8988T (cell line): ENCODE data around the gene CD248.

Experiments
- DNase-seq: peaks from one replicate; pipeline ENCODE4 v3.0.0; 2011

The CD248 gene

GRCh38 chr11:66340596-66341501 lies 24.0 kb upstream of the CD248 start:
- DNase-seq: peak; percentile 55

DNA sequence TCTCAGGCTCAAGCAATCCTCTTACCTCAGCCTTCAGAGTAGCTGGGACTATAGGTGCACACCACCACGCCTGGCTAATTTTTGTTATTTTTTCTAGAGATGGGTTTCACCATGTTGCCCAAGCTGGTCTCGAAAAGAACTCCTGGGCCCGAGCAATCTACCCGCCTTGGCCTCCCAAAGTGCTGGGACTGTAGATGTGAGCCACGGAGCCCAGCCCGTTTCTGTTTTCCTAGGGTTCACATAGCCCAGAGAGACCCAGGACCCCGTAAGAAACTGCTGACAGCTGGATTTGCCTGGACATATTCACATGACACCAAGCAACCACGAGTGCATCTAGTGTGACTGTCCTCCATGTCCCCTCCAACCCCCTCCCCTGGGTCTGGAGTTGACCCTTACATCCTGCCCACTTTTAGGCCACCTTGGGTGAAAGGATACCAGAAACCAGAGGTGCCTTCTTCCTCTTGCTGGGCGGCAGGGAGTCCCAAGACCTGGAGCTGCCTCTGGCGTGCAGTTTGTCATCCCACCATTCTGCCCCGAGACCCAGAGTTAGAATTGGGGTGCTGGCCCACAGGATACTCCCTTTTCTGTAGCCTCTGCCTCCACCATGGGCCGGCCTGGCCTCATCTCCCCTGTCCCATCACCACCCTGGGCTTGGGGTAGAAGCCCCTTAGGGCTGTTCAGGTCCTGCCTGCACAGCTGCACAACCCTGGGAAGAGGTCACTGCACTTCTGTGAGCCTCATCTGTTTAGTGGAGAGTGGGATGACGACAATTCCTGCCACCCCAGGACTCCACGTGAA lies 23.0 kb upstream of the CD248 start:
- DNase-seq: peak; percentile 8

DNA sequence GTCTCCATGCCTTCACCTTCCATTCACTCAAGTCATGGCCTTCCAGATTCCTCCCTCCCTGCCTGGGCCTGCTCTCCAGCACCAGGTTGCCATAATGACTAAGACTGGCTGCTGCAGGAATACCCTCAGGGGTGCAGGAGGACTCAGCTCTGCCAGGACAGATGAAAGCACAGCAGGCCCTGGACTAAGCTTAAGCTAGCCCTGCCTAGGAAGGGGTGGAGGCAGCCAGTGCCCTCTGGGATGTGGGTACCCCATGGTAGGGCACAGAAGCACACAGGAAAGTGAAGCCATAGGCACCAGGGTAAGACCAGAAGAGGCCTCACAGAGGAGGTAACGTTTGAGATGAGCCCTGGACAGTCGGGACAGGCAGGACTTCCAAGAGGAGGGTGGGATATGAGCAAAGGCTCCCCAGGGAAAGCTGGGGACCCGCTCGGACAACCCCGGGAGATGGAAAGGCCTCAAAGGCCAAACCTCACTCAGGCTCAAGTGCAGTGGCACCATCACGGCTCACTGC lies 22.4 kb upstream of the CD248 start:
- DNase-seq: peak; percentile 21

- DNase-seq: peak; percentile 33
These were observed 21.7 kb upstream of the CD248 start for GRCh38 chr11:66338276-66339161.

DNA sequence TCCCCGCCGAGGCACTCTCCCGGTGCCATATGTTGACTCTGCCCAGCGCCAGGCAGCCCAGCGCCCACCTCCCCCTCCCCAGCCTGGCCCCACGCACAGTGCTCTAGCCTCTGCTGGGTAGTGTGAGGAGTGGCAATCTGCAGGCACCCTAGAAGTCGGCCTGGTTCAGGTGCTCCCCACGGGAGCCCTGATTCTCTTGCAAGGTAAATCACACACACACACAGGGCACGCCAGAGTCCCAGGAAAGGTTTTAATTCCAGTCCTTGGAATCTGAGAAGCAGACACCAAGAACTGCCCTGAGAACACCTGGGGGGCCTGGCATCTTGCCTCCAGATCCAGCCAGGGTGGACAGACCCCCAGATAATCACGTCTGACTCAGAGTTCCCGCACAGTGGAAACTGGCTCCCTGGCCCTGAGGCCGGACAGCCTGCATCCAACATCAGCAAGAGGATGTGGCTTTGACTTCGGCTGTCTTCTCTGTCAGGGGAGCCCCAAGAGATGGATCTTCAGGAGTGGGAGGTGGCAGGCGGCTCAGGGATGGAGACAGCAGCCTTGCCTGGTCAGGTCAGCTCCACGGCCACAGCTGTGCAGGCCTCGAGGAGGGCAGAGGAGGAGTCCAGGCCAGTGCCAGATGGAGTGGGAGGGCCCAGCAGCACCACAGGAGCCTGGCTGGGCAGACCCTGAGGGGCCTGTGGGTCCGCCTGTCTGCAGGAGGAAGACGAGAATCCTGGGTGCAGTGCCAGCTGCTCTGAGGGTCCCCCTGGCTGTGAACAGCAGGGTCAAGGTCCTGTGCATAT lies 20.5 kb upstream of the CD248 start:
- peak; percentile 42 for DNase-seq

GRCh38 chr11:66336234-66337102 lies 19.6 kb upstream of the CD248 start, which contains the start of gene RIN1:
Gene RIN1 (minus strand): TSS chr11:66336434. CDS start chr11:66336402, 32 bp downstream.
- peak; percentile 99 for DNase-seq

- peak; percentile 85 for DNase-seq
These were observed 18.8 kb upstream of the CD248 start for GRCh38 chr11:66335531-66336233.

DNA sequence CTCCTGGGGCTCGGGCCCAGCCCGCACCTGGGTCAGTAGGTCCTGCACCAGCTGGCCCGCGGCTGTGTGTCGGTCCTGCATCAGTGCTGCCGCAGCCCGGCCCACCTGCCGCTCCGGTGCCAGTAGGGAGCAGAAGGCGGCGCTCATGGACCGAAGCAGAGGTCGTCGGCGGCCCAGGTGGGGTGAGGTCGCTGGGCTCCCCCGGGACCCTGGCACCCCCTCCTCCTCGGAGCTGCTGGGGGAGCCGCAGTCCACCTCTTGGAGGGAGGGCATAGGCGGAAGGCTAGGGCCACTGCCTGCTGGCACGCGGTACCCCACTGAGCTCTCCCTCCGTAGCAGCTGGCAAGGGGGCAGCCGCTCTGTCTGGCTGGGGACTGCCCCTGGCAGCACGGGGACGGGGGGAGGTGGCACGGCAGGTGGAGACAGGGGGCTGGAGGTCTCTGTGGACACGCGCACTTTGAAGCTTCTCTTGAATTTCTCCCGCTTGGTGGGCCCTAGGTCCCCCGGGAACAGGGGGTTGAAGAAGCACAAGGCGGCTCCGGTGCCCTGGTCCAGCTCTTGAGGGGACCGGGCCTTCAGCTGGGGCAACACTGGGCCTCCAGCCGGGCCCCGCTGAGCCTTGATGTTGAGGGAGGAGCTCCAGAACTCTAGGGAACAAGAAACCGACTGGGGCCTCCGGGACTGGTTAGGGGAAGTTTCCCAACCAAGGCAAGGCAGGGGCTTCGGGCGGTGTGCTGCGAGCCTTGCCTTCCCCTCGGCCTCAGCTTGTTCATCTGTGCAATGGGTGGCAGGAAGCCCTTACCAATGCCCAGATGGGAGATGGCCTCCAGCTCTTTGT lies 18.0 kb upstream of the CD248 start:
- peak; percentile 26 for DNase-seq

DNA sequence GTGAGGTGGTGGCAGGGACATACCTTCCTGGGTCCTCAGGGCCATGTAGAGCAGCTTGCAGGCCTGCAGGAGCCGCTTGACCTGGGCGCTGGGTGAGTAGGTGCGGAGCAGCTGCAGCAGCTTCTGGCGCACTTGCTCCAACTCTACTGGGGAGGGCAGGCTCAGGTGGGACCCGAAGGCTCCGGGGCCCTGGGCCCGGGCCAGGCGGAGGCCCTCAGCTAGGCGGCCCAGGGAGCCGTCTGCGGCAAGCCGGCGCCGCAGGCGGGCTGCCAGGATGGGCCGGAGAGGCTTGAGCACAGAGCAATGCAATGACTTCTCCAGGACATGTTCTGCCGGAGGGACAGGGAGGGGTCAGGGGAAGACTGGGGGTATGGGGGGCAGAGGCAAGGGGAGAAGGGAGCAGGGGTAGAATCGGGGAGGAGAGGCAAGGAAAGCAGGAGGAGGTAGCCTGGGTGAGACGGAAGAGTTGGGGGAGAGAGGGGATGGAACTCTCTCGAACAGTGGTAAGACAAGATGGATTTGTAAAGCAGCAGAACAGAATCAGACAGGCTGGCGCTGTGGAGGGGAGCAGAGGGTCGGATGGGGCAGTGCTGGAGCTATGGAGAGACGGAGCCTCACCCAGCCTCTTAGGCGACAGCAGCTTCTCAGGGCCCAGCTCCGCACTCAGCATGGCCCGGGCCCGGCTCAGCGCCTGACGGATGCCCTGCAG lies 17.2 kb upstream of the CD248 start:
- DNase-seq: peak; percentile 33

- DNase-seq: peak; percentile 35
These were observed 16.5 kb upstream of the CD248 start for GRCh38 chr11:66333220-66333877.

DNA sequence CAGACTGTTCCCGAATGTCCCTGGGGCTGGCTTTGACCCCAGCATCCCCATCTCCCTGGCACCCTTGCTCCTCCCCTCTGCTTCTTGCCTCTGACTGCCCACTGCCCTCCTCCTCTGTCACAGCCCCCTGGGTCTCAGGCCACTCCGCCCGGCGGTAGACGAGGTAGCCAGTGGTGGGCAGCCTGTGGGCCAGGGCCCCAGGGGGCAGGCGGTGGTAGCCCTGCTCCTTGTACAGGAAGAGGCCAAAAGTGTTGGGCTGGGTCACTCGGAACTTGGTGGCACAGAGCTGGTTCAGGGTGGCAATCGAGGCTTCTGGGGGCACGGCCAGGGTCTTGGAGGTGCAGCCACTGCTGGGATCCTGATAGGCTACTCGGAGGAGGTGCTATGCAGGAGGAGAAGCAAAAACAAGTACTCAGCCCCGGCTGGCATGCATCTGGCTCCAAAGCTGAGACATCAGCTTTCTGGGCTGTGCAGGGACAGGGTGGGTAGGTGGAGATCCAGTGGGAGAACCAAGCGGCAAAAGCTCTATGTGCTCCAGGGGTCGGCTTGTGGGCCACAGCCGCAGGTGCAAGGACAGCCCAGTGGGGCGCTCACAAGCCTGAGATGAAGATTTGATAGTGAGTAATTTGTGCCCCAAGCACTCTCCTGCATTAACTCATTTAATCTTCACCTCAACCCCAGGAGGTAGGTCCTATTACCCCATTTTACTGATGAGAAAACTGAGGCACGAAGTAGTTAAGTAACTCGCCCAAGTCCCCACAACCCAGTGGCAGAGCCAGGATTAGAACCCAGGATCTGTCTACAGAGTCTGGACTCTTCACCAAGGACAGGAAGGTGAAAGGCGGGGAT lies 15.8 kb upstream of the CD248 start:
- DNase-seq: peak; percentile 27

GRCh38 chr11:66331542-66332370 lies 14.9 kb upstream of the CD248 start:
- peak; percentile 28 for DNase-seq

GRCh38 chr11:66330931-66331330 lies 14.1 kb upstream of the CD248 start:
- DNase-seq: peak; percentile 31

DNA sequence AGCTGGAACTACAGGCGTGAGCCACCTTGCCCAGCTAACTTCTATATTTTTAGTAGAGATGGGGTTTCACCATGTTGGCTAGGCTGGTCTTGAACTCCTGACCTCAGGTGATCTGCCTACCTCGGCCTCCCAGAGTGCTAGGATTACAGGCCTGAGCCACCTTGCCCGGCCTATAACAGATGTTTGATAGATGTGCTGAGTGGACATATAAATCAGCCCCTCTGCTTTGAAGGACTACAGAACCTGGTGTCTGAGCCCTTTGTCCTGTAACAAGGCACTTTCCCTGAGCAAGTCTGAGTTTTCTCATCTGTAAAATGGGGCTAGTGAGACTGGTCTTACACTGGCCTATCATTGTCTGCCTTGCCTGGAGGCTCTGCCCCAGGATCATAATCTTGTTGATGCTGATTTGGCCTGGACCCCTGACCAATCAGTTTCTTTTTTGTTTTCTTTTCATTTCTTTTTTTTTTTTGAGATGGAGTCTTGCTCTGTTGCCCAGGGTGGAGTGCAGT lies 12.4 kb upstream of the CD248 start:
- no peak for DNase-seq

GRCh38 chr11:66328302-66329144 lies 11.7 kb upstream of the CD248 start:
- DNase-seq: peak; percentile 93
